HK-2 (cell line): ENCODE measurements around the gene NDUFA7.
"Not testable (repeated sequence)": the region's sequence is repeated elsewhere in the genome, so short reads cannot be mapped to it uniquely, and the experiment has no call there.

ENCODE experiments used
- DNase-seq: peaks from one replicate; pipeline ENCODE4 v3.0.0-alpha.2; 2018; ENCODE audit not compliant: unreplicated experiment

NDUFA7 gene

GRCh38 chr19:8264248-8264647 is 56.9 kb downstream of the NDUFA7 start:
- not testable (repeated sequence) for DNase-seq

GRCh38 chr19:8262431-8262830 is 58.7 kb downstream of the NDUFA7 start:
- DNase-seq, result no peak

- no peak for DNase-seq
These were observed 59.3 kb downstream of the NDUFA7 start for GRCh38 chr19:8261881-8262280.

GRCh38 chr19:8261347-8261746 is 59.8 kb downstream of the NDUFA7 start:
- no peak for DNase-seq
